Thyroid gland (tissue), 4 donors: ENCODE measurements around the gene VPREB1. TPM values are rescaled to one million over a fixed set of nuclear protein-coding genes. Genes with fewer than 3 reads are reported as not detected.

Source experiments
- DNase-seq, 2 donors: peaks; one replicate each; pipeline ENCODE4 v3.0.0-alpha.2; 2019
- H3K27ac ChIP-seq, 3 donors: fragments of 200-600 bp; sonication (generic); 1 replicate in 2 of 3; 2 replicates in 1 of 3; pipeline ENCODE4 v1.5.1; 2016 to 2019; ENCODE audit warnings: mild to moderate bottlenecking in 1 of 3, moderate library complexity in 1 of 3
- H3K27me3 ChIP-seq: fragments of 200-600 bp; sonication (generic); one replicate; pipeline ENCODE4 v1.5.1; 2019
- H3K36me3 ChIP-seq, 2 donors: fragments of 200-600 bp; sonication (generic); one replicate each; pipeline ENCODE4 v1.5.1; 2016 to 2019
- H3K4me1 ChIP-seq, 2 donors: fragments of 200-600 bp; sonication (generic); one replicate each; pipeline ENCODE4 v1.5.1; 2017 to 2019
- H3K4me3 ChIP-seq, 3 donors: fragments of 200-600 bp; sonication (generic); replicated peaks in 1 of 3; 1 replicate in 2 of 3; 2 replicates in 1 of 3; pipeline ENCODE4 v1.5.1; 2016; ENCODE audit warnings: mild to moderate bottlenecking in 1 of 3
- H3K9me3 ChIP-seq: fragments of 200-600 bp; sonication (generic); one replicate; pipeline ENCODE4 v1.5.1; 2017
- CTCF ChIP-seq, 6 experiments: fragments of 200-600 bp in 3 of 6; fragments of 450-650 bp in 3 of 6; sonication (generic) in 3 of 6; IDR thresholded peaks; one replicate each; pipeline ENCODE4 v1.5.1; 2016 to 2019; ENCODE audit warnings: antibody characterized with exemption in 6 of 6, mild to moderate bottlenecking in 2 of 6, inconsistent platforms in 1 of 6, moderate library complexity in 1 of 6
- POLR2A ChIP-seq, 2 donors: fragments of 450-650 bp; IDR thresholded peaks; one replicate each; pipeline ENCODE4 v1.6.1; 2017; ENCODE audit warnings: antibody characterized with exemption in 2 of 2, mild to moderate bottlenecking in 2 of 2, moderate library complexity in 1 of 2
- WGBS, 2 donors: methylation state at CpG; one replicate each; pipeline ENCODE4 v1.1.5; 2017; 5-methylcytosine and 5-hydroxymethylcytosine counted together
- intact Hi-C: fragments of 100-400 bp; cut with DNase I; formaldehyde crosslinking; loops from one replicate; pipeline ENCODE4 v1.15.1; 2023
- total RNA-seq, 4 donors: library from RNA; depleted of rRNA; stranded (reverse); fragments of >200 nt; gene quantifications; one replicate each; pipeline ENCODE4 v1.2.3, GENCODE V29; 2016

The VPREB1 gene
- total RNA-seq, 4 donors from 2014 or later, result not detected

- DNase-seq, result no peak
- 49 to 60% methylated on average over 6 to 11 of the region's 11 CpGs for WGBS, 2 donors
- TF ChIP-seq CTCF (IDR thresholded peaks at IDR 0.05) (peak in 2 of 6 experiments; percentile 19 to 40), POLR2A (IDR thresholded peaks at IDR 0.05) (no peak)
- H3K27ac ChIP-seq, result no peak overlapping the region
- no peaks in the 10 kb centered on the region for H3K27me3 ChIP-seq
- H3K4me1 ChIP-seq, result no peaks in the 10 kb centered on the region
- intact Hi-C loops, result no loop called here
- no peaks in the 10 kb centered on the region for H3K9me3 ChIP-seq
- no peak overlapping the region for H3K4me3 ChIP-seq
- no peaks in the 10 kb centered on the region for H3K36me3 ChIP-seq
Observed at GRCh38 chr22:22201185-22201929, 43.2 kb upstream of the VPREB1 start.

- H3K4me3 ChIP-seq, result no peak overlapping the region
- no peak overlapping the region for H3K27ac ChIP-seq
- H3K4me1 ChIP-seq, result no peaks in the 10 kb centered on the region
- no peak for DNase-seq
- no peaks in the 10 kb centered on the region for H3K9me3 ChIP-seq
- no peaks in the 10 kb centered on the region for H3K36me3 ChIP-seq
- TF ChIP-seq POLR2A (IDR thresholded peaks at IDR 0.05) (no peak), CTCF (IDR thresholded peaks at IDR 0.05) (no peak)
- H3K27me3 ChIP-seq, result no peaks in the 10 kb centered on the region
- intact Hi-C loops, result no loop called here
- 80 to 84% methylated on average over 6 of the region's 6 CpGs for WGBS, 2 donors
Observed at GRCh38 chr22:22201930-22202343, 42.6 kb upstream of the VPREB1 start.

GRCh38 chr22:22203048-22203971 lies 41.3 kb upstream of the VPREB1 start:
- Histone ChIP-seq H3K9me3 (no peaks in the 10 kb centered on the region), H3K4me3 (no peak overlapping the region), H3K4me1 (peaks cover 4% of the 10 kb centered on the region in 2 donors), H3K36me3 (no peaks in the 10 kb centered on the region), H3K27ac (no peak overlapping the region), H3K27me3 (no peaks in the 10 kb centered on the region)
- TF ChIP-seq CTCF (IDR thresholded peaks at IDR 0.05) (no peak), POLR2A (IDR thresholded peaks at IDR 0.05) (no peak)
- intact Hi-C loops, result no loop called here
- WGBS, 2 donors, result 67 to 75% methylated on average over 22 to 32 of the region's 39 CpGs
- DNase-seq, result no peak

GRCh38 chr22:22207845-22208564 lies 36.6 kb upstream of the VPREB1 start:
- intact Hi-C loops, result no loop called here
- Histone ChIP-seq H3K9me3 (no peaks in the 10 kb centered on the region), H3K4me1 (peaks cover 4 to 5% of the 10 kb centered on the region in 2 donors), H3K36me3 (no peaks in the 10 kb centered on the region), H3K27me3 (no peaks in the 10 kb centered on the region), H3K27ac (no peak overlapping the region), H3K4me3 (no peak overlapping the region)
- peak; percentile 88 to 89 for DNase-seq
- 22 to 25% methylated on average over 6 of the region's 6 CpGs for WGBS, 2 donors
- TF ChIP-seq POLR2A (IDR thresholded peaks at IDR 0.05) (no peak), CTCF (IDR thresholded peaks at IDR 0.05) (peak; percentile 49 to 83 (median 60))
